Retinal pigment epithelial cell (primary cell): ENCODE measurements around the gene SOCS2.

ENCODE experiments used
- DNase-seq: peaks from one replicate; pipeline ENCODE4 v3.0.0-alpha.2; 2010; ENCODE audit warnings: low read depth
- H3K4me3 ChIP-seq: 2 replicates; pipeline ENCODE4 v1.5.1; 2011; ENCODE audit warnings: mild to moderate bottlenecking, low read length, control low read depth, moderate library complexity
- CTCF ChIP-seq: conservative IDR thresholded peaks from 2 replicates; pipeline ENCODE4 v1.5.1; 2011; ENCODE audit warnings: low read depth, low read length, control low read depth, inconsistent platforms

The SOCS2 gene

GRCh38 chr12:93536766-93537488 is 35.5 kb upstream of the SOCS2 start:
- DNase-seq = no peak
- H3K4me3 ChIP-seq = no peak overlapping the region
- TF ChIP-seq CTCF = no peak

- no peak for DNase-seq
- peak; percentile 6 for TF ChIP-seq CTCF
- H3K4me3 ChIP-seq = no peak overlapping the region
Observed at GRCh38 chr12:93537769-93538168, 34.7 kb upstream of the SOCS2 start.

GRCh38 chr12:93539821-93540220 is 32.7 kb upstream of the SOCS2 start:
- no peak for TF ChIP-seq CTCF
- no peak for DNase-seq
- no peak overlapping the region for H3K4me3 ChIP-seq

- no peak for TF ChIP-seq CTCF
- DNase-seq = no peak
- no peak overlapping the region for H3K4me3 ChIP-seq
Observed at GRCh38 chr12:93540466-93540865, 32.0 kb upstream of the SOCS2 start.

GRCh38 chr12:93541578-93542225 is 30.8 kb upstream of the SOCS2 start:
- TF ChIP-seq CTCF = no peak
- no peak overlapping the region for H3K4me3 ChIP-seq
- no peak for DNase-seq

GRCh38 chr12:93547778-93548177 is 24.7 kb upstream of the SOCS2 start:
- no peak for TF ChIP-seq CTCF
- H3K4me3 ChIP-seq = no peak overlapping the region
- no peak for DNase-seq

- DNase-seq = no peak
- no peak overlapping the region for H3K4me3 ChIP-seq
- no peak for TF ChIP-seq CTCF
Observed at GRCh38 chr12:93549174-93549573, 23.3 kb upstream of the SOCS2 start.
